HEK293 (cell line): ENCODE measurements around the gene FGD3.
A peak's percentile ranks its signal among the peaks of the same experiment; 100 is the strongest.

ENCODE experiments used
- CTCF ChIA-PET: fragments of 350-600 bp; formaldehyde crosslinking; extraction: SDS; loops from one replicate; lab custom pipeline; 2021; ENCODE audit warnings: antibody characterized with exemption; lab: Yijun Ruan, JAX
- POLR2A ChIA-PET: fragments of 300-600 bp; formaldehyde crosslinking; extraction: SDS; loops from one replicate; lab custom pipeline; 2020; ENCODE audit warnings: antibody characterized with exemption, inconsistent platforms; lab: Yijun Ruan, JAX
- H3K27ac ChIP-seq: fragments of 200-500 bp; sonication (Bioruptor generic); 2 replicates; pipeline ENCODE4 v1.5.1; 2014; ENCODE audit warnings: low read depth, low read length, control low read depth, inconsistent platforms; ENCODE audit errors: extremely low read depth
- H3K36me3 ChIP-seq, 2 experiments: fragments of 200-500 bp in 1 of 2; sonication (Bioruptor generic) in 1 of 2; 1 replicate in 1 of 2; 2 replicates in 1 of 2; pipeline ENCODE4 v1.5.1; 2014 to 2017; ENCODE audit warnings: inconsistent platforms in 2 of 2, low read length in 2 of 2; ENCODE audit not compliant: control insufficient read depth in 2 of 2, insufficient read depth in 1 of 2
- H3K4me1 ChIP-seq: fragments of 200-500 bp; sonication (Bioruptor generic); 2 replicates; pipeline ENCODE4 v1.5.1; 2014; ENCODE audit warnings: mild to moderate bottlenecking, low read length, inconsistent platforms; ENCODE audit not compliant: control insufficient read depth, insufficient read depth
- H3K4me3 ChIP-seq: 2 replicates; pipeline ENCODE4 v1.5.1; 2011; ENCODE audit warnings: low read depth, mild to moderate bottlenecking, control low read depth, low read length, moderate library complexity
- H3K9me3 ChIP-seq: fragments of 200-500 bp; sonication (Bioruptor generic); 2 replicates; pipeline ENCODE4 v1.5.1; 2014; ENCODE audit warnings: low read depth, low read length, inconsistent platforms; ENCODE audit not compliant: control insufficient read depth, insufficient read depth
- GFI1B ChIP-seq: fragments of 450-650 bp; formaldehyde crosslinking; IDR thresholded peaks from 2 replicates; pipeline ENCODE4 v1.5.1; 2016; ENCODE audit warnings: missing biosample characterization, missing genetic modification characterization
- MYNN ChIP-seq: fragments of 450-650 bp; formaldehyde crosslinking; IDR thresholded peaks from 2 replicates; pipeline ENCODE4 v1.5.1; 2016; ENCODE audit warnings: missing biosample characterization, missing genetic modification characterization, borderline replicate concordance
- ZBTB1 ChIP-seq: fragments of 450-650 bp; formaldehyde crosslinking; IDR thresholded peaks from 2 replicates; pipeline ENCODE4 v1.5.1; 2016; ENCODE audit warnings: missing biosample characterization, missing genetic modification characterization
- ZBTB10 ChIP-seq: fragments of 450-650 bp; formaldehyde crosslinking; IDR thresholded peaks from 2 replicates; pipeline ENCODE4 v1.5.1; 2016; ENCODE audit warnings: missing biosample characterization, missing genetic modification characterization
- ZBTB11 ChIP-seq: fragments of 450-650 bp; formaldehyde crosslinking; conservative IDR thresholded peaks from 2 replicates; pipeline ENCODE4 v1.5.1; 2016; ENCODE audit warnings: low read depth, missing biosample characterization, missing genetic modification characterization
- ZBTB17 ChIP-seq: fragments of 450-650 bp; formaldehyde crosslinking; IDR thresholded peaks from 2 replicates; pipeline ENCODE4 v1.5.1; 2016; ENCODE audit warnings: missing biosample characterization, missing genetic modification characterization
- ZBTB26 ChIP-seq: fragments of 450-650 bp; formaldehyde crosslinking; optimal IDR thresholded peaks from 2 replicates; pipeline ENCODE3; 2016; ENCODE audit warnings: missing biosample characterization, mild to moderate bottlenecking, missing genetic modification characterization
- ZIC2 ChIP-seq: fragments of 450-650 bp; formaldehyde crosslinking; IDR thresholded peaks from 2 replicates; pipeline ENCODE4 v1.5.1; 2016; ENCODE audit warnings: missing biosample characterization, missing genetic modification characterization
- ZNF239 ChIP-seq: fragments of 450-650 bp; formaldehyde crosslinking; IDR thresholded peaks from 2 replicates; pipeline ENCODE4 v1.5.1; 2016; ENCODE audit warnings: missing biosample characterization, missing genetic modification characterization
- ZNF266 ChIP-seq: fragments of 450-650 bp; formaldehyde crosslinking; IDR thresholded peaks from 2 replicates; pipeline ENCODE4 v1.5.1; 2016; ENCODE audit warnings: missing biosample characterization, missing genetic modification characterization, low read depth
- ZNF324 ChIP-seq: fragments of 450-650 bp; formaldehyde crosslinking; IDR thresholded peaks from 2 replicates; pipeline ENCODE4 v1.5.1; 2016; ENCODE audit warnings: missing biosample characterization, missing genetic modification characterization
- ZNF423 ChIP-seq: fragments of 450-650 bp; formaldehyde crosslinking; IDR thresholded peaks from 2 replicates; pipeline ENCODE4 v1.5.1; 2016; ENCODE audit warnings: missing biosample characterization, missing genetic modification characterization
- ZNF449 ChIP-seq: fragments of 450-650 bp; formaldehyde crosslinking; IDR thresholded peaks from 2 replicates; pipeline ENCODE4 v1.5.1; 2017; ENCODE audit warnings: missing biosample characterization, mild to moderate bottlenecking, missing genetic modification characterization, moderate library complexity
- ZNF513 ChIP-seq: fragments of 450-650 bp; IDR thresholded peaks from 2 replicates; pipeline ENCODE4 v1.5.1; 2018; ENCODE audit warnings: missing biosample characterization, missing genetic modification characterization
- ZNF600 ChIP-seq: fragments of 450-650 bp; formaldehyde crosslinking; IDR thresholded peaks from 2 replicates; pipeline ENCODE4 v1.5.1; 2016; ENCODE audit warnings: missing biosample characterization, missing genetic modification characterization
- ZNF610 ChIP-seq: fragments of 450-650 bp; formaldehyde crosslinking; IDR thresholded peaks from 2 replicates; pipeline ENCODE4 v1.5.1; 2016; ENCODE audit warnings: missing biosample characterization, missing genetic modification characterization, borderline replicate concordance
- ZNF76 ChIP-seq: fragments of 450-650 bp; formaldehyde crosslinking; IDR thresholded peaks from 2 replicates; pipeline ENCODE4; 2016; ENCODE audit warnings: low read depth, missing biosample characterization, missing genetic modification characterization, borderline replicate concordance
- ZNF843 ChIP-seq: fragments of 450-650 bp; formaldehyde crosslinking; IDR thresholded peaks from 2 replicates; pipeline ENCODE4 v1.5.1; 2016; ENCODE audit warnings: missing biosample characterization, missing genetic modification characterization

Gene FGD3

GRCh38 chr9:92938025-92938424 lies 9.3 kb upstream of the FGD3 start (continued):
- TF ChIP-seq MYNN (tag by site-specific recombination), result no peak

- Histone ChIP-seq H3K27ac (no peak overlapping the region), H3K9me3 (no peaks in the 10 kb centered on the region), H3K4me1 (no peaks in the 10 kb centered on the region), H3K4me3 (no peak overlapping the region), H3K36me3 (no peaks in the 10 kb centered on the region)
- CTCF ChIA-PET, result interaction anchor here (0.6 to 0.7 kb wide), 3 partner anchors 35 to 150 kb away, joined by 3 to 4 read pairs (median 3); no protein-coding TSS in a partner anchor
- TF ChIP-seq ZIC2 (tag by site-specific recombination) (0 out of 2 replicates have a peak, but pooled peaks have one; percentile 15), GFI1B (tag by site-specific recombination) (no peak), ZNF76 (no peak)
- POLR2A ChIA-PET, result no interaction called here
Measured at GRCh38 chr9:92941861-92942260, 5.5 kb upstream of the FGD3 start.

- ChIA-PET CTCF (interaction anchor here (0.7 kb wide), 1 partner anchor 58 kb away, joined by 3 read pairs; no protein-coding TSS in a partner anchor), POLR2A (no interaction called here)
- Histone ChIP-seq H3K4me3 (no peak overlapping the region), H3K36me3 (no peaks in the 10 kb centered on the region), H3K27ac (no peak overlapping the region), H3K4me1 (no peaks in the 10 kb centered on the region), H3K9me3 (no peaks in the 10 kb centered on the region)
- TF ChIP-seq ZNF843 (no peak), ZNF449 (tag by site-specific recombination) (no peak), ZNF610 (tag by site-specific recombination) (no peak), ZNF513 (tag by site-specific recombination) (no peak), ZNF324 (tag by site-specific recombination) (no peak), ZNF423 (tag by site-specific recombination) (no peak)
Measured at GRCh38 chr9:92942688-92943616, 4.4 kb upstream of the FGD3 start.

GRCh38 chr9:92944921-92945320 lies 2.4 kb upstream of the FGD3 start:
- Histone ChIP-seq H3K4me1 (no peaks in the 10 kb centered on the region), H3K36me3 (no peaks in the 10 kb centered on the region), H3K27ac (no peak overlapping the region), H3K9me3 (no peaks in the 10 kb centered on the region), H3K4me3 (no peak overlapping the region)
- POLR2A ChIA-PET, result no interaction called here
- CTCF ChIA-PET, result no interaction called here
- TF ChIP-seq ZBTB26, result no peak
- no peak for TF ChIP-seq ZNF239 (tag by site-specific recombination)
- TF ChIP-seq ZBTB11 (tag by site-specific recombination), result no peak
- no peak for TF ChIP-seq ZNF266 (tag by site-specific recombination)
- TF ChIP-seq ZBTB10, result no peak
- no peak for TF ChIP-seq ZBTB17 (tag by site-specific recombination)
- no peak for TF ChIP-seq ZNF600 (tag by site-specific recombination)
- no peak for TF ChIP-seq ZBTB1 (tag by site-specific recombination)
